Hindlimb muscle (tissue), 1 donor: ENCODE results near the gene IL31RA. TPM values are rescaled to one million over a fixed set of nuclear protein-coding genes. Genes with fewer than 3 reads are reported as not detected.
"Not testable (repeated sequence)": the region's sequence is repeated elsewhere in the genome, so short reads cannot be mapped to it uniquely, and the experiment has no call there.

ENCODE experiments used
- DNase-seq: peaks from one replicate; pipeline ENCODE4 v3.0.0-alpha.2; 2013
- polyA plus RNA-seq: library from polyadenylated mRNA; unstranded; fragments of 120-200 nt; gene quantifications from one replicate; pipeline ENCODE4 v1.2.1, GENCODE V29; 2013; ENCODE audit not compliant: insufficient read length

The IL31RA gene
- polyA plus RNA-seq: 0.54 TPM

DNA sequence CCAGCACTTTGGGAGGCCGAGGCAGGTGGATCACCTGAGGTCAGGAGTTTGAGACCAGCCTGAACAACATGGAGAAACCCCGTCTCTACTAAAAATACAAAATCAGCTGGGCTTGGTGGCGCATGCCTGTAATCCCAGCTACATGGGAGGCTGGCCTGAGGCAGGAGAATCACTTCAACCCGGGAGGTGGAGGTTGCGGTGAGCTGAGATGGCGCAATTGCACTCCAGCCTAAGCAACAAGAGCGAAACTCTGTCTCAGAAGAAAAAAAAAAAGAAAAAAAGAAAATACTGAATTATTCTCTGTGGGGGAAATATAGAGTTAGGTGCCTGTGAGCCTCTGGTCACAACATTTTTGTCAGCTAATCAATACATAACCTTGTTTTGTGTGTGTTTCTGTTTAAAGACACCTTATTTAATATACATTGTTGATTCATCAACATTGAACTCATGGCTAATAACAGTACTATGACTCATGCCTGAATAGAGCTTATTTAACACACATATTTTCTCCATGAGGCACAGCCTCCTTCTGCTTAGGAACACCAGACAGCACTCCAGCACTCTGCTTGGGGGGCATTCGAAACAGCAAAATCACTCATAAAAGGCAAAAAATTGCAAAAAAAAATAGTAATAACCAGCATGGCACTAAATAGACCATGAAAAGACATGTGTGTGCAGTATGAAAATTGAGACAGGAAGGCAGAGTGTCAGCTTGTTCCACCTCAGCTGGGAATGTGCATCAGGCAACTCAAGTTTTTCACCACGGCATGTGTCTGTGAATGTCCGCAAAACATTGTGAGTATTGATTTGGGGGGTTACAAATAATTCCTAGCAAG is at the start of gene IL31RA:
IL31RA (plus strand) TSS at position 519 of the 836 bp plus-strand sequence; CDS start at position 733, 214 bp downstream.
- DNase-seq: no peak

GRCh38 chr5:55808814-55809213 is 42.3 kb upstream of the IL31RA start:
- DNase-seq: not testable (repeated sequence)

GRCh38 chr5:55815939-55816338 is 35.2 kb upstream of the IL31RA start:
- not testable (repeated sequence) for DNase-seq

- DNase-seq: no peak
Observed at GRCh38 chr5:55816342-55816741, 34.8 kb upstream of the IL31RA start.

GRCh38 chr5:55817030-55817429 is 34.1 kb upstream of the IL31RA start:
- no peak for DNase-seq

GRCh38 chr5:55820488-55820887 is 30.7 kb upstream of the IL31RA start:
- no peak for DNase-seq

GRCh38 chr5:55821731-55822512 is 29.2 kb upstream of the IL31RA start:
- DNase-seq: peak; percentile 29

GRCh38 chr5:55823151-55823796 is 27.9 kb upstream of the IL31RA start:
- no peak for DNase-seq

DNA sequence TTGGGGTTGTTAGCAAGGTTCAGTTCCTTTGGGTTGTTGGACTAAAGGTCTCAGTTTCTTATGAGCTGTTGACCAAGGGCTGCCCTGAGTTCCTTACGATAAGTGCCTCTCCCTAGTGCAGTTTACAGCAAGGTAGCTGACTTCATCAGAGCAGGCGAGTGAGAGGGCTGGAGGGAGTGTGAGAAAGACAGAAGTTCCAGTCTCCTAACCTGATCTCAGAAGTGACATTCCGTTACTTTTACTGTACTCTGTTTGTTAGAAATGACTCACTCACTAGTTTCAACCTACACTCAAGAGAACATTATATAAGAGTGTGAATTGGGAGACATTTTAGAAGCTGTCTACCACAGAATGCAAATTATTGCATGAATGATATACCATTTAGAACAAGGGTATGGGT is 21.2 kb upstream of the IL31RA start:
- no peak for DNase-seq

DNA sequence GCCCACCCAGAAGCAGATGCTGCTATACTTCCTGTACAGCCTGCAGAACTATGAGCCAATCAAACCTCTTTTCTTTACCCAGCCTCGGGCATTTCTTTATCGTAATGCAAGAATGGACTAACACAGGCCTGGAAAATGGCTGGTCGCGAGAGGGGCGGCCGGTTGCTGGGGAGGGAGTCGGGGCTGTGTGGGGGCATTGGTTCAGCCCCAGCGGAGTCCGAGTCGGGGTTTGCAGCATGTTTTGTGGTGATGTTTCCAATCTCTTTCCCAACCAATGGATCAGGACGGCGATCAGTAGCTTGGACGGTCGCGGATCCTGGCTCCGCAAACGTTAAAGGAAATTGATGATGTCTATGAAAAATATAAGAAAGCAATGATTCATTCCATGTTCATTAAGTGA is 18.7 kb upstream of the IL31RA start:
- DNase-seq: no peak

DNA sequence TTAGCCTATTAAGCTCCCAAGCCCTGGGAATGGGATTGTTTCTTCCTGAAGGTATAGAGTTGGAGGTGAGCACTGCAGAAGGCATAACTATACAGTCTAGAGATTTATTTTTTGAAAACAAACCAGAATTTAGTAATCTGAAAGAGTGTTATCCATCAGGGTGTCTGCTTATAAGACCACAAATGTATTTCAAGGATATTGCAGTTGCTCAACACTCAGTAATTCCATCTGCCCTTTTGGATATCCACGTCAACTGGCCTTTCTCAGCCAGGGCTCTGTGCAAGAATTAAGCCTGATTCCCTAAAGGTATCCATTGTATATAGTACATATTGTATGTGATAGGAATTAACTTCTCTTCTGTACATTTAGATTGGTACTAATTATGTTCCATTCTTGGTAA is 15.0 kb upstream of the IL31RA start:
- DNase-seq: no peak

GRCh38 chr5:55841976-55842375 is 9.2 kb upstream of the IL31RA start:
- no peak for DNase-seq

DNA sequence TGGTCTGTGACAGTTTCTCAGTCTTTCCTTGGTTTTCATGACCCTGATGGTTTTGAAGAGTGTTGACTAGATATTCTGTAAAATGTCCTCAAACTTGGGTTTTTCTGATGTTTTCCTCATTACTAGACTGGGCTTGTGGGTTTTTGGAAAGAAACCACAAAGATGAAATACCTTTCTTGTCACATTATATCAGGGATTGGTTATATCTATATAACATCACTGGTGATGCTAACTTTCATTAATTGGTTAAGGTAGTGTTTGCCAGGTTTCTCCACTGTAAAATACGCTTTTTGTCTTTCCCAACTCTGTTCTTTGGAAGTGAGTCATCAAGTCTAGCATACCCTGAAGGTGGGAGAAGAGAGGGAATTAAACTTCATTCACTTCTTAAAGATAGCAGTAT is 3.3 kb upstream of the IL31RA start:
- DNase-seq: no peak

DNA sequence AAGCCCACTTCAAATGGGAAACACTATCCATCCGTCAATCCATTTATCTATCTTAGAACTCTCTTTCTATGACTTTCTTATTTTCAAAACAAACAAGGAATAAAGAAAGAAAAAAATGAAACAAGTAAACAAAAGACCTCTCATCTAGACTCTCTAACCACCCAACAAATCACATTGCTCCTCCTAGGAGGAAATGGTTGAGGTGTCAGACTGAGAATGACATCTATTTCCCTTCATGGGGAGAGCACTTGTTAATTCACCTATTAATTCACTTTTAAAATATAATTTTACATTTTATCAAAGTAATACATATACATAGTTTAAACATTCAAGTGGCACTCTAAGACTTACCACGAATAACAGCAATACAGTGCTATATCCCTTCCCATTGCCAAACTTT is 2.4 kb upstream of the IL31RA start:
- DNase-seq: no peak

GRCh38 chr5:55851675-55851979 is 470 bp downstream of the IL31RA start:
- no peak for DNase-seq

DNA sequence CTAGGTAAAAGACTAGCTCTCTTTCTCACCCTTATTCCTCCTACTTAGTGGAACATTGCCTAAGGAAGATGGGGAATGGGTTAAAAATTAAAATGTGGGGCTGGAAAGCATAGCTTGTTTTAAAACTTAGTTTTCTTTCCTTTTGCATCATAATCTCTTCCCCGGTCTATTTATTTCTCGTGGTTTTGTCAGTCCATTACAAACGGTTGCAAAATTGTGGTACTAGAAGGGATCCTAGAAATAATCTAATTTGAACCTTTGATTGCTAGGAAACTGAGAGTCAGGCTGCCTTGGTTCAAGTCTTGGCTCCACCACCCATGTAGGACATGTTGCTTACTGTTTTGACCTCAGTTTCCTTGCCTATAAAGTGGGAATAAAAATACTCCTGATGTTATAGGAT is 1.3 kb downstream of the IL31RA start:
- DNase-seq: no peak

DNA sequence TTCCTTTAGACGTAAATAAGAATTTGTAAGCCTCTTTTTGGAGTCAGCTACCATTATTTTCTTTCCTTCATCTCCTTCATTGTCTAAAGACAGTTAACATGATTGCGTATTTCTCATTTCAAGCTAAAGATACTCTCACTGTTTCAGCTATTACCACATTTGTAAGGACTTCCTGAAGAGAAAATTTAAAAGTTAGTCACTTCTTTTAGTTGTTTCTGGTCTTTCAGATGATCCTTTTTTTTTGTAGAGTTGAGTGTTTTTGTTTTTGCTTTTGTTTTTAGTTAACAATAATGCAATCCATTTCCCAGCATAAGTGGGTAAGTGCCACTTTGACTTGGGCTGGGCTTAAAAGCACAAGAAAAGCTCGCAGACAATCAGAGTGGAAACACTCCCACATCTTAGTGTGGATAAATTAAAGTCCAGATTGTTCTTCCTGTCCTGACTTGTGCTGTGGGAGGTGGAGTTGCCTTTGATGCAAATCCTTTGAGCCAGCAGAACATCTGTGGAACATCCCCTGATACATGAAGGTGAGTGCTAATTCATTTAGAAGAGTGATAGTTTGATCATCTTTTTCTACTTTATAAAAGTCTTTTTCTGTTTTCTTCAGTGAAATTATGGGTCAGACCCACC is 2.0 kb downstream of the IL31RA start:
- DNase-seq: no peak

DNA sequence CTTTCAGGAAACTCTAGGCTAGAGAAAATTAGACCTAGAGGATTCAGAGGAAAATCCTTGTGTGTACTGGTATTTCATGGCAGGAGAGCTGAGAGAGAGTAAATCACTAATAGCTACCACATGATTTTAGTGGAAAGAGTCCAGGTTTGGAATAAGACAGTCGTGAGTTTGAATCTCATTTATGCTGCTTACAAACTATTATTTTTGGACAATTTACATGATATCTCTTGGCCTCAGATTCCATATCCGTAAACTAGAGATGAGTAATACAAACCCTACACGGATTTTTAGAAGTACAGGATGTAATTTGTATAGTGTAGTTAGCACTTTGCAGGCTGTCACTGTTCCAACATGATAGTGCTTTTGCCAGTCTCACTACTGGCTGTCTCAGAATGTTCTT is 2.7 kb downstream of the IL31RA start:
- DNase-seq: no peak

- DNase-seq: no peak
Observed at GRCh38 chr5:55855509-55855908, 4.4 kb downstream of the IL31RA start.

- DNase-seq: no peak
Observed at GRCh38 chr5:55856516-55857246, 5.5 kb downstream of the IL31RA start.

- DNase-seq: no peak
Observed at GRCh38 chr5:55857247-55857640, 6.1 kb downstream of the IL31RA start.

DNA sequence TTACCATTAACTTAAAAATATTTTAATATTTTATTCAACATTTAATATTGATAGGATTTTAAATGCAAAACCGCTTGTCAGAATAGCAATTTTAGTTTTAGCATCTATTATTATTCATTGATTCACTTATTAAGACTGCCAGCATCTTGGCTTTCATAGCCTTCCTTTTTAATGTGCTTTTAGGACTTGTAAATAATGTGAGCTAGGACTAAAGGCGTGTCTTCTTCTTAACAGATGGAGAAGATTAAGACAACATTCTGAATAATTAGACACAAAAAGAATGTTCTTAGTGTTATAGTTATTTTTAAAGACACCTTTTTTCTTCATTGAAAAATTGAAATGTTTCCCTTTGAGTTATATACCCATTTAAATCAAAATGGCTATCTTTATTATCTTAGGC is 6.9 kb downstream of the IL31RA start:
- DNase-seq: no peak
